Stimulated activated naive B cell treated with anti-CD40 and anti-IgM and Interleukin-4, amounts not matched to agents 10 μg/mL and 1 μg/mL and 100 μg/mL, for 72 hours (primary cell): Measurements from ENCODE around the gene MRPL43.

Experiments
- ATAC-seq, 2 donors: fragments of 150-1000 bp; cut with Tn5 transposase; replicated peaks; 2 replicates each; pipeline ENCODE4 v1.10.0; 2021; ENCODE audit warnings: moderate library complexity in 1 of 2
- DNase-seq: peaks from one replicate; pipeline ENCODE4 v3.0.0; 2021
- H3K27ac Mint-ChIP-seq: one replicate; pipeline ENCODE4 v1.8.0; 2022; ENCODE audit warnings: mild to moderate bottlenecking, mixed read lengths
- H3K27me3 Mint-ChIP-seq, 2 donors: one replicate each; pipeline ENCODE4 v1.8.0; 2022; ENCODE audit warnings: mixed read lengths in 2 of 2
- H3K36me3 Mint-ChIP-seq, 2 donors: one replicate each; pipeline ENCODE4 v1.8.0; 2022; ENCODE audit warnings: mixed read lengths in 2 of 2, mild to moderate bottlenecking in 1 of 2
- H3K4me1 Mint-ChIP-seq, 2 donors: one replicate each; pipeline ENCODE4 v1.8.0; 2022; ENCODE audit warnings: mixed read lengths in 2 of 2, mild to moderate bottlenecking in 1 of 2
- H3K4me3 Mint-ChIP-seq, 2 donors: one replicate each; pipeline ENCODE4 v1.8.0; 2022; ENCODE audit warnings: mild to moderate bottlenecking in 2 of 2, mixed read lengths in 2 of 2, moderate library complexity in 1 of 2
- H3K9me3 Mint-ChIP-seq, 2 donors: one replicate each; pipeline ENCODE4 v1.8.0; 2022; ENCODE audit warnings: mixed read lengths in 2 of 2, mild to moderate bottlenecking in 1 of 2

Gene MRPL43

GRCh38 chr10:101003639-101004206, 16.4 kb upstream of the MRPL43 start:
- no peaks in the 10 kb centered on the region for H3K27me3 Mint-ChIP-seq
- DNase-seq (no peak), ATAC-seq (no peak)
- H3K27ac Mint-ChIP-seq: peak overlapping the region; percentile 42
- H3K4me1 Mint-ChIP-seq: peaks cover 13 to 17% of the 10 kb centered on the region in 2 donors
- H3K9me3 Mint-ChIP-seq: no peaks in the 10 kb centered on the region
- H3K36me3 Mint-ChIP-seq: peaks cover 12 to 19% of the 10 kb centered on the region in 2 donors
- no peak overlapping the region for H3K4me3 Mint-ChIP-seq

GRCh38 chr10:101002456-101002855, 15.2 kb upstream of the MRPL43 start:
- Mint-ChIP-seq H3K27ac (no peak overlapping the region), H3K4me3 (no peak overlapping the region), H3K9me3 (no peaks in the 10 kb centered on the region), H3K36me3 (peaks cover 12 to 19% of the 10 kb centered on the region in 2 donors), H3K27me3 (no peaks in the 10 kb centered on the region), H3K4me1 (peaks cover 21 to 27% of the 10 kb centered on the region in 2 donors)
- no peak for DNase-seq
- no peak for ATAC-seq

- Mint-ChIP-seq H3K27ac (no peak overlapping the region), H3K36me3 (peaks cover 12 to 19% of the 10 kb centered on the region in 2 donors), H3K27me3 (no peaks in the 10 kb centered on the region), H3K4me3 (no peak overlapping the region), H3K9me3 (no peaks in the 10 kb centered on the region), H3K4me1 (peaks cover 22 to 28% of the 10 kb centered on the region in 2 donors)
- DNase-seq (no peak), ATAC-seq (no peak)
Observed at GRCh38 chr10:101001659-101002035, 14.3 kb upstream of the MRPL43 start.

- Mint-ChIP-seq H3K27me3 (no peaks in the 10 kb centered on the region), H3K36me3 (peaks cover 14 to 16% of the 10 kb centered on the region in 2 donors), H3K4me3 (peak overlapping the region; percentile 61 to 84), H3K9me3 (no peaks in the 10 kb centered on the region), H3K4me1 (peaks cover 26 to 34% of the 10 kb centered on the region in 2 donors), H3K27ac (peak overlapping the region; percentile 1)
- ATAC-seq: no peak
- no peak for DNase-seq
Observed at GRCh38 chr10:101000915-101001658, 13.8 kb upstream of the MRPL43 start.

- Mint-ChIP-seq H3K4me1 (peaks cover 26 to 34% of the 10 kb centered on the region in 2 donors), H3K27ac (peak overlapping the region; percentile 84), H3K27me3 (no peaks in the 10 kb centered on the region), H3K9me3 (no peaks in the 10 kb centered on the region), H3K4me3 (peak overlapping the region; percentile 61 to 84), H3K36me3 (peaks cover 13 to 15% of the 10 kb centered on the region in 2 donors)
- no peak for DNase-seq
- ATAC-seq: no peak
Observed at GRCh38 chr10:101000127-101000914, 13.0 kb upstream of the MRPL43 start.

- Mint-ChIP-seq H3K4me1 (peaks cover 26 to 34% of the 10 kb centered on the region in 2 donors), H3K27me3 (no peaks in the 10 kb centered on the region), H3K9me3 (no peaks in the 10 kb centered on the region), H3K27ac (peak within 1 kb of the TSS; percentile 90), H3K36me3 (peaks cover 10 to 12% of the 10 kb centered on the region in 2 donors), H3K4me3 (peak within 1 kb of the TSS; percentile 84)
- ATAC-seq (peak in 1 of 2 donors; percentile 10), DNase-seq (no peak)
Observed at GRCh38 chr10:100999742-101000126, 12.4 kb upstream of the MRPL43 start, which contains the start of gene LZTS2. TSS of gene LZTS2 (plus strand) at chr10:100999808. CDS start at chr10:101002539, 2,731 bp downstream.

- Mint-ChIP-seq H3K27me3 (no peaks in the 10 kb centered on the region), H3K4me1 (peaks cover 26 to 39% of the 10 kb centered on the region in 2 donors), H3K27ac (peak overlapping the region; percentile 90), H3K36me3 (peaks cover 10 to 16% of the 10 kb centered on the region in 2 donors), H3K9me3 (no peaks in the 10 kb centered on the region), H3K4me3 (peak overlapping the region; percentile 82 to 84)
- peak; percentile 70 for DNase-seq
- ATAC-seq: peak; percentile 69 to 71
Observed at GRCh38 chr10:100998991-100999741, 11.9 kb upstream of the MRPL43 start.

- H3K9me3 Mint-ChIP-seq: no peaks in the 10 kb centered on the region
- H3K4me1 Mint-ChIP-seq: peaks cover 26 to 42% of the 10 kb centered on the region in 2 donors
- H3K27me3 Mint-ChIP-seq: no peaks in the 10 kb centered on the region
- peak overlapping the region; percentile 82 to 84 for H3K4me3 Mint-ChIP-seq
- ATAC-seq: peak; percentile 43 to 46
- H3K36me3 Mint-ChIP-seq: peaks cover 12 to 14% of the 10 kb centered on the region in 2 donors
- H3K27ac Mint-ChIP-seq: peak overlapping the region; percentile 90
- peak; percentile 46 for DNase-seq
Observed at GRCh38 chr10:100998183-100998990, 11.1 kb upstream of the MRPL43 start.

GRCh38 chr10:100997360-100998182, 10.3 kb upstream of the MRPL43 start:
- Mint-ChIP-seq H3K27ac (peak overlapping the region; percentile 90), H3K27me3 (no peaks in the 10 kb centered on the region), H3K4me3 (peak overlapping the region; percentile 82 to 84), H3K36me3 (peaks cover 14 to 20% of the 10 kb centered on the region in 2 donors), H3K4me1 (peaks cover 26 to 46% of the 10 kb centered on the region in 2 donors), H3K9me3 (no peaks in the 10 kb centered on the region)
- DNase-seq (peak; percentile 68), ATAC-seq (peak; percentile 36 to 49)

GRCh38 chr10:100996678-100997359, 9.5 kb upstream of the MRPL43 start:
- no peak for DNase-seq
- Mint-ChIP-seq H3K27ac (peak overlapping the region; percentile 96), H3K9me3 (no peaks in the 10 kb centered on the region), H3K27me3 (no peaks in the 10 kb centered on the region), H3K36me3 (peaks cover 16 to 20% of the 10 kb centered on the region in 2 donors), H3K4me1 (peaks cover 26 to 46% of the 10 kb centered on the region in 2 donors), H3K4me3 (peak overlapping the region; percentile 82 to 84)
- ATAC-seq: peak; percentile 12 to 24

GRCh38 chr10:100995181-100995580, 7.9 kb upstream of the MRPL43 start:
- no peaks in the 10 kb centered on the region for H3K9me3 Mint-ChIP-seq
- no peak overlapping the region for H3K4me3 Mint-ChIP-seq
- H3K27ac Mint-ChIP-seq: no peak overlapping the region
- peaks cover 25 to 29% of the 10 kb centered on the region in 2 donors for H3K36me3 Mint-ChIP-seq
- no peaks in the 10 kb centered on the region for H3K27me3 Mint-ChIP-seq
- ATAC-seq: no peak
- H3K4me1 Mint-ChIP-seq: peaks cover 27 to 47% of the 10 kb centered on the region in 2 donors
- no peak for DNase-seq
